Breast epithelium (tissue), 4 donors: Measurements from ENCODE around the gene KCNG2. TPM values are rescaled to one million over a fixed set of nuclear protein-coding genes. Genes with fewer than 3 reads are reported as not detected.

Experiments used
- DNase-seq, 2 donors: peaks; one replicate each; pipeline ENCODE4 v3.0.0-alpha.2; 2019; ENCODE audit warnings: low spot score in 2 of 2
- H3K27ac ChIP-seq, 2 donors: fragments of 200-600 bp; sonication (generic) in 1 of 2; one replicate each; pipeline ENCODE4 v1.5.1; 2016 to 2019; ENCODE audit warnings: mild to moderate bottlenecking in 1 of 2
- H3K27me3 ChIP-seq, 2 donors: fragments of 200-600 bp; sonication (generic) in 1 of 2; one replicate each; pipeline versions ENCODE4 v1.5.1 to v1.6.0; 2017 to 2019; ENCODE audit warnings: control low read depth in 1 of 2, mild to moderate bottlenecking in 1 of 2
- H3K36me3 ChIP-seq: fragments of 200-600 bp; one replicate; pipeline ENCODE4 v1.5.1; 2019
- H3K4me1 ChIP-seq, 2 donors: fragments of 200-600 bp; sonication (generic); one replicate each; pipeline ENCODE4 v1.5.1; 2016 to 2019; ENCODE audit warnings: control low read depth in 1 of 2
- H3K4me3 ChIP-seq, 3 donors: fragments of 200-600 bp; sonication (generic); 1 replicate in 2 of 3; 2 replicates in 1 of 3; pipeline ENCODE4 v1.5.1; 2016 to 2019; ENCODE audit warnings: mild to moderate bottlenecking in 3 of 3, moderate library complexity in 2 of 3
- H3K9me3 ChIP-seq, 2 donors: fragments of 200-600 bp; sonication (generic) in 1 of 2; one replicate each; pipeline ENCODE4 v1.5.1; 2016 to 2019; ENCODE audit warnings: control low read depth in 1 of 2
- POLR2A ChIP-seq: fragments of 450-650 bp; IDR thresholded peaks from one replicate; pipeline ENCODE4 v1.6.1; 2016; ENCODE audit warnings: antibody characterized with exemption, mild to moderate bottlenecking, moderate library complexity
- POLR2AphosphoS5 ChIP-seq, 3 donors: sonication (generic); formaldehyde crosslinking; IDR thresholded peaks; one replicate each; pipeline ENCODE4 v1.6.1; 2017; ENCODE audit warnings: antibody characterized with exemption in 3 of 3
- intact Hi-C: fragments of 100-400 bp; cut with DNase I; formaldehyde crosslinking; loops from one replicate; pipeline ENCODE4 v1.15.1; 2023; ENCODE audit warnings: low total_unique reads
- total RNA-seq, 3 donors: library from RNA; depleted of rRNA; stranded (reverse); fragments of >200 nt; gene quantifications; one replicate each; pipeline ENCODE4 v1.1.0, GENCODE V29; 2016
- TF ChIP-seq, protein P1 (sequence below), 3 donors: fragments of 450-650 bp; IDR thresholded peaks; one replicate each; pipeline ENCODE4 v1.5.1; 2016 to 2017; ENCODE audit warnings: antibody characterized with exemption in 3 of 3, mild to moderate bottlenecking in 3 of 3, moderate library complexity in 3 of 3

The KCNG2 gene
- total RNA-seq, 3 donors from 2014 or later: 0.32 to 1.6 (median 0.66) TPM

- DNase-seq: peak; percentile 54 to 77
- Histone ChIP-seq H3K27me3 (no peaks in the 10 kb centered on the region), H3K4me1 (peaks cover 0 to 20% of the 10 kb centered on the region in 2 donors)
These were observed 149.5 kb downstream of the KCNG2 start for GRCh38 chr18:79947054-79947755.

DNA sequence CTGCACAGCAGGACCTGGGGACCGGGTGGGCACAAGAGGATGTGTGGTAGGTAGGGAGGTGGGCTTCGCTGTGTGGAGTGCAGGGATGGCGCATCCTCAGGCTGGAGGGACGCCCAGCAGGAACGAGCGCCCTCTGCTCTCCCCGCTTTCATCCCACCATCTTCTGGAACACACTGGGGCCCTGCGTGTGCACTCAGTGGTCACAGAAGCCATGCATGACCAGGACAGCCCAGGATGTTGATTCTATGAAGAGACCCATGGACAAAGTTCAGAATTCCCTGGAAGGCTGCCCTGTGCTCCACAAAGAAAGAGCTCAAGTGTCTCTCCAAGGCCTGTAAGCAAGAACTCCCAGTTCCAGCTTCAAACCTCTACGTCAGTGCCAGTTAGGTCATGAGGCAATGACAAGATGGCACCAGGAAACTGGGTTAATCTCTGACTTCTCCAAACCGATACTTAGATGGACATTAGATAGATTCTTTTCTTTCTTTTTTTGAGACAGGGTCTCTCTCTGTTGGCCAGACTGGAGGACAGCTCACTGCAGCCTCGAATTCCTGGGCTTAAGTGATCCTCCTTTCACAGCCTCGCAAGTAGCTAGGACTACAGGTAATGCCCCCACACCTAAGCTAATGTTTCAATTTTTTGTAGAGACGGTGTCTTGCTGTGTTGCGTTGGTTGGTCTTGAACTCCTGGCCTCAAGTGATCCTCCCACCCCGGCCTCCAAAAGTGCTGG, 150.3 kb downstream of the KCNG2 start:
- no peaks in the 10 kb centered on the region for H3K9me3 ChIP-seq
- no peaks in the 10 kb centered on the region for H3K27me3 ChIP-seq
- intact Hi-C loops: no loop called here
- H3K4me1 ChIP-seq: peaks cover 0 to 20% of the 10 kb centered on the region in 2 donors
- peak overlapping the region; percentile 61 to 91 for H3K27ac ChIP-seq
- peak in 1 of 2 donors; percentile 45 for DNase-seq
- H3K4me3 ChIP-seq: no peak overlapping the region
- TF ChIP-seq, protein P1, sequence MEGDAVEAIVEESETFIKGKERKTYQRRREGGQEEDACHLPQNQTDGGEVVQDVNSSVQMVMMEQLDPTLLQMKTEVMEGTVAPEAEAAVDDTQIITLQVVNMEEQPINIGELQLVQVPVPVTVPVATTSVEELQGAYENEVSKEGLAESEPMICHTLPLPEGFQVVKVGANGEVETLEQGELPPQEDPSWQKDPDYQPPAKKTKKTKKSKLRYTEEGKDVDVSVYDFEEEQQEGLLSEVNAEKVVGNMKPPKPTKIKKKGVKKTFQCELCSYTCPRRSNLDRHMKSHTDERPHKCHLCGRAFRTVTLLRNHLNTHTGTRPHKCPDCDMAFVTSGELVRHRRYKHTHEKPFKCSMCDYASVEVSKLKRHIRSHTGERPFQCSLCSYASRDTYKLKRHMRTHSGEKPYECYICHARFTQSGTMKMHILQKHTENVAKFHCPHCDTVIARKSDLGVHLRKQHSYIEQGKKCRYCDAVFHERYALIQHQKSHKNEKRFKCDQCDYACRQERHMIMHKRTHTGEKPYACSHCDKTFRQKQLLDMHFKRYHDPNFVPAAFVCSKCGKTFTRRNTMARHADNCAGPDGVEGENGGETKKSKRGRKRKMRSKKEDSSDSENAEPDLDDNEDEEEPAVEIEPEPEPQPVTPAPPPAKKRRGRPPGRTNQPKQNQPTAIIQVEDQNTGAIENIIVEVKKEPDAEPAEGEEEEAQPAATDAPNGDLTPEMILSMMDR (IDR thresholded peaks at IDR 0.05): no peak
- no peak for TF ChIP-seq POLR2AphosphoS5 (IDR thresholded peaks at IDR 0.05)
- no peak for TF ChIP-seq POLR2A
- H3K36me3 ChIP-seq: no peaks in the 10 kb centered on the region

More at GRCh38 chr18:79947054-79947755, 149.5 kb downstream of the KCNG2 start:
- intact Hi-C loops: no loop called here
- TF ChIP-seq POLR2A (no peak), POLR2AphosphoS5 (IDR thresholded peaks at IDR 0.05) (peak in 1 of 3 donors; percentile 56)
- Histone ChIP-seq H3K4me3 (no peak overlapping the region), H3K27ac (peak overlapping the region; percentile 61 to 91), H3K36me3 (no peaks in the 10 kb centered on the region), H3K9me3 (no peaks in the 10 kb centered on the region)

GRCh38 chr18:79948719-79949411, 151.1 kb downstream of the KCNG2 start:
- DNase-seq: peak in 1 of 2 donors; percentile 39
- no peaks in the 10 kb centered on the region for H3K36me3 ChIP-seq
- H3K27me3 ChIP-seq: no peaks in the 10 kb centered on the region
- H3K27ac ChIP-seq: peak overlapping the region; percentile 91 to 95
- H3K9me3 ChIP-seq: no peaks in the 10 kb centered on the region
- TF ChIP-seq POLR2A (no peak), POLR2AphosphoS5 (IDR thresholded peaks at IDR 0.05) (no peak)
- TF ChIP-seq, protein P1 (IDR thresholded peaks at IDR 0.05): no peak
- intact Hi-C loops: no loop called here
- H3K4me3 ChIP-seq: peak overlapping the region in 2 of 3 donors; percentile 81 to 97
- peaks cover 0 to 20% of the 10 kb centered on the region in 2 donors for H3K4me1 ChIP-seq

Other genes starting within 250 kb of the KCNG2 start
- gene CTDP1, start 118.1 kb upstream of the KCNG2 start, total RNA-seq: 10 to 100 TPM; 15.0 to 21.0 (median 19.9) TPM
- 100 to 1,000 TPM in 1 of 3 donors, 10 to 100 TPM in 2; 45.2 to 141 (median 65.9) TPM for gene SLC66A2, start 153.7 kb downstream of the KCNG2 start, total RNA-seq
- gene HSBP1L1, start 166.7 kb downstream of the KCNG2 start, total RNA-seq: 10 to 100 TPM; 24.6 to 42.1 (median 38.3) TPM
- 10 to 100 TPM; 21.4 to 39.2 (median 23.9) TPM for gene TXNL4A, start 190.6 kb downstream of the KCNG2 start, total RNA-seq
- 10 to 100 TPM; 35.2 to 42.3 (median 40.5) TPM for gene RBFA, start 236.5 kb downstream of the KCNG2 start, total RNA-seq